Trophoblast cell (in vitro differentiated cells and primary cell): Measurements from ENCODE around the gene NR1H2.
"Not testable (repeated sequence)": the region's sequence is repeated elsewhere in the genome, so short reads cannot be mapped to it uniquely, and the experiment has no call there.

Experiments used
- DNase-seq, 2 donors: peaks; one replicate each; pipeline ENCODE4 v3.0.0-alpha.2; 2016
- H2AFZ ChIP-seq: 2 replicates; pipeline ENCODE4 v1.6.1; 2013; ENCODE audit warnings: low read length, moderate library complexity, mild to moderate bottlenecking; ENCODE audit not compliant: insufficient read depth, poor library complexity
- H2AK5ac ChIP-seq: 2 replicates; pipeline ENCODE4 v1.6.1; 2013; ENCODE audit warnings: mild to moderate bottlenecking, low read length
- H2BK120ac ChIP-seq: 2 replicates; pipeline ENCODE4 v1.6.1; 2013; ENCODE audit warnings: low read length, mild to moderate bottlenecking, moderate library complexity; ENCODE audit not compliant: insufficient read depth, poor library complexity
- H2BK12ac ChIP-seq: 2 replicates; pipeline ENCODE4 v1.6.1; 2013; ENCODE audit warnings: mild to moderate bottlenecking, low read length, moderate library complexity
- H2BK5ac ChIP-seq: 2 replicates; pipeline ENCODE4 v1.6.1; 2013; ENCODE audit warnings: low read length, low read depth, moderate library complexity, mild to moderate bottlenecking; ENCODE audit not compliant: poor library complexity
- H3K14ac ChIP-seq: 2 replicates; pipeline ENCODE4 v1.6.1; 2013; ENCODE audit warnings: mild to moderate bottlenecking, low read length
- H3K18ac ChIP-seq: 2 replicates; pipeline ENCODE4 v1.6.1; 2013; ENCODE audit warnings: mild to moderate bottlenecking, low read length
- H3K23ac ChIP-seq: 2 replicates; pipeline ENCODE4 v1.6.1; 2013; ENCODE audit warnings: low read length
- H3K27ac ChIP-seq: 2 replicates; pipeline ENCODE4 v1.5.1; 2013; ENCODE audit warnings: low read depth, mild to moderate bottlenecking, inconsistent platforms, low read length, moderate library complexity
- H3K27me3 ChIP-seq: 2 replicates; pipeline ENCODE4 v1.6.1; 2013; ENCODE audit warnings: inconsistent platforms, mild to moderate bottlenecking, low read length, moderate library complexity; ENCODE audit not compliant: insufficient read depth
- H3K36me3 ChIP-seq, 2 experiments: 1 replicate in 1 of 2; 2 replicates in 1 of 2; pipeline ENCODE4 v1.6.1; 2013; ENCODE audit warnings: low read length in 2 of 2, mild to moderate bottlenecking in 2 of 2, moderate library complexity in 1 of 2; ENCODE audit not compliant: insufficient read depth in 2 of 2, control insufficient read depth in 1 of 2
- H3K4ac ChIP-seq: 2 replicates; pipeline ENCODE4 v1.6.1; 2013; ENCODE audit warnings: low read depth, mild to moderate bottlenecking, low read length, moderate library complexity
- H3K4me1 ChIP-seq, 2 experiments: 1 replicate in 1 of 2; 2 replicates in 1 of 2; pipeline ENCODE4 v1.6.1; 2013; ENCODE audit warnings: low read length in 2 of 2, mild to moderate bottlenecking in 2 of 2, moderate library complexity in 1 of 2; ENCODE audit not compliant: insufficient read depth in 2 of 2, control insufficient read depth in 1 of 2
- H3K4me2 ChIP-seq: 2 replicates; pipeline ENCODE4 v1.6.1; 2013; ENCODE audit warnings: inconsistent platforms, mild to moderate bottlenecking, low read length, moderate library complexity
- H3K4me3 ChIP-seq: 2 replicates; pipeline ENCODE4 v1.5.1; 2013; ENCODE audit warnings: mild to moderate bottlenecking, low read depth, low read length, inconsistent platforms
- H3K79me1 ChIP-seq: one replicate; pipeline ENCODE4 v1.6.1; 2013; ENCODE audit warnings: low read length
- H3K79me2 ChIP-seq: 2 replicates; pipeline ENCODE4 v1.6.1; 2013; ENCODE audit warnings: low read length, mild to moderate bottlenecking; ENCODE audit not compliant: control insufficient read depth, insufficient read depth, poor library complexity
- H3K9ac ChIP-seq: 2 replicates; pipeline ENCODE4 v1.6.1; 2013; ENCODE audit warnings: mild to moderate bottlenecking, low read length
- H3K9me3 ChIP-seq: 2 replicates; pipeline ENCODE4 v1.6.1; 2013; ENCODE audit warnings: low read depth, mild to moderate bottlenecking, control low read depth, inconsistent platforms, low read length; ENCODE audit not compliant: insufficient read depth
- H4K12ac ChIP-seq: 2 replicates; pipeline ENCODE4 v1.6.1; 2013; ENCODE audit warnings: low read depth, mild to moderate bottlenecking, low read length, moderate library complexity
- H4K8ac ChIP-seq: 2 replicates; pipeline ENCODE4 v1.6.1; 2013; ENCODE audit warnings: low read depth, mild to moderate bottlenecking, low read length, moderate library complexity
- H4K91ac ChIP-seq: one replicate; pipeline ENCODE4 v1.6.1; 2013; ENCODE audit warnings: low read depth, mild to moderate bottlenecking, low read length, moderate library complexity
- WGBS: extraction: QIAGEN DNeasy Blood & Tissue Kit; methylation state at CpG from one replicate; pipeline ENCODE4 v1.1.7; 2013; ENCODE audit warnings: missing lambda C conversion rate; ENCODE audit not compliant: insufficient read length, insufficient coverage; ENCODE audit errors: extremely low coverage; 5-methylcytosine and 5-hydroxymethylcytosine counted together

Gene NR1H2

DNA sequence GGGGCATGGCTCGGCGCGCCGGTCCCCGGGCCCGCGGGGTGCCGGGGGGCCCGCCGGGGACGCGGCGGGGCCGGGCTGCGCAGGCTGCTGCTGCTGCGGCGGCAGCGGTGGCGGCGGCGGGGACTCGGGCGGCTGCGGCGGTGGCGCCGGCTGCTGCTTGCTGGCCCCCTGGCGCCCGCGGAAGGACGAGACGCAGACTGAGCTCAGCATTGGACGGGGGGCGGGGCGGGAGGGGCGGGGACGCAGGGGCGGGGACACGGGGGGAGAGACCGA lies 47.4 kb upstream of the NR1H2 start:
- H2BK5ac ChIP-seq: no peak overlapping the region
- no peak overlapping the region for H2AFZ ChIP-seq
- H3K14ac ChIP-seq: no peak overlapping the region
- no peak overlapping the region for H3K27ac ChIP-seq
- DNase-seq: no peak
- peaks cover under 1 to 6% of the 10 kb centered on the region in 2 experiments for H3K36me3 ChIP-seq
- H3K79me1 ChIP-seq: peaks cover 41% of the 10 kb centered on the region
- WGBS: no CpG with 5 or more reads among the region's 40 CpGs
- no peak overlapping the region for H2AK5ac ChIP-seq
- no peak overlapping the region for H3K23ac ChIP-seq
- H3K4ac ChIP-seq: no peak overlapping the region
- H3K27me3 ChIP-seq: no peaks in the 10 kb centered on the region
- no peak overlapping the region for H2BK12ac ChIP-seq
- no peak overlapping the region for H4K12ac ChIP-seq
- no peak overlapping the region for H4K91ac ChIP-seq
- peak overlapping the region; percentile 83 for H3K4me3 ChIP-seq
- H3K4me2 ChIP-seq: peak overlapping the region; percentile 63
- H2BK120ac ChIP-seq: no peak overlapping the region
- no peak overlapping the region for H4K8ac ChIP-seq
- H3K18ac ChIP-seq: no peak overlapping the region
- H3K79me2 ChIP-seq: peaks cover 22% of the 10 kb centered on the region
- H3K9ac ChIP-seq: peak overlapping the region; percentile 74
- peaks cover 16 to 30% of the 10 kb centered on the region in 2 experiments for H3K4me1 ChIP-seq
- H3K9me3 ChIP-seq: no peaks in the 10 kb centered on the region

DNA sequence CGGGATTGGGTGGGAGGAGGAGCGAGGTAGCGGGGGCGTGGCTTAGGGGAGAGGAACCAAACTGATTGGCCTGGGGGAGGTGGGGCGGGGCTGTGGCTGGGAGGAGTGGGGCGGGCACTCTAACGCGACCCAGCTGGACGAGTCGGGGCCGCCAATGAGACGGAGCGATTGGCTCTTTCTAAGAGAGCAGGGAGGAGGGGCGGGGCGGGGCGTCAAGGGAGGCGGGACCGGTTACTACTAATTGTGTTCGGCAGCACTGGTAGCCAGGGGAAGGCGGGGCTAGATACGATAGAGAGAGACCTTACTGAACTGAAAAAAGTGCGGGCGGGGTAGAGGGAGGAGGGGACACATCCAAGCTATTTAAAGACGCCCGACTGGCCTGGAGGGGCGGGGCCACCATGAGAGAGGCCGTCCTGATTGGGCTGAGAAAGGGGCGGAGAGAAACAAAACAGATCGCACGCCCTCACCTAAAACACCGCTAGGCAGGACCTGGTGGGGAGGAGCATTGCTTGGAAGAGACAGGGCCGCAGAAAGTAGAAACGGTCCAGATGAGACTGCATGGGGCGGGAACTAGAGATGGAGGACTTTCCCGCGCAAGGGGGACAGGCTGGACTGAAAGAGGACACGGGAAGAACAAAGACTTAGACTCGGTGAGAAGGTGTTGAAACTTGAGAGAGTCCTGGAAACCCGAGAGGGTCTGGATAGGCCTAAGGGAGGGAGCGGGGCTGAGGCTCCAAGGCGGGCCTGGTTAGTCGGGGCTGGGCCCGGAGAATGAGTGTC lies 46.9 kb upstream of the NR1H2 start, which contains the start of gene KCNC3:
KCNC3 (minus strand) TSS at position 232 of the 780 bp plus-strand sequence. CDS start 295 bp downstream, outside the sequence.
- Histone ChIP-seq H3K4me1 (peaks cover 21 to 33% of the 10 kb centered on the region in 2 experiments), H2BK5ac (peak within 1 kb of the TSS; percentile 71), H3K4me3 (peak within 1 kb of the TSS; percentile 83), H4K8ac (peak within 1 kb of the TSS; percentile 79), H3K4me2 (peak within 1 kb of the TSS; percentile 65), H3K27ac (peak within 1 kb of the TSS; percentile 91), H3K9me3 (no peaks in the 10 kb centered on the region), H3K23ac (no peak within 1 kb of the TSS), H3K36me3 (peaks cover 0 to 3% of the 10 kb centered on the region in 2 experiments), H3K14ac (peak within 1 kb of the TSS; percentile 85), H2AK5ac (peak within 1 kb of the TSS; percentile 35), H2BK12ac (no peak within 1 kb of the TSS), H3K18ac (peak within 1 kb of the TSS; percentile 91), H3K27me3 (no peaks in the 10 kb centered on the region), H4K12ac (peak within 1 kb of the TSS; percentile 24), H3K4ac (peak within 1 kb of the TSS; percentile 63), H4K91ac (peak within 1 kb of the TSS; percentile 59), H2BK120ac (peak within 1 kb of the TSS; percentile 22), H3K9ac (peak within 1 kb of the TSS; percentile 84), H3K79me2 (peaks cover 25% of the 10 kb centered on the region), H2AFZ (peak within 1 kb of the TSS; percentile 30), H3K79me1 (peaks cover 46% of the 10 kb centered on the region)
- DNase-seq: peak; percentile 99
- WGBS: no CpG with 5 or more reads among the region's 43 CpGs

DNA sequence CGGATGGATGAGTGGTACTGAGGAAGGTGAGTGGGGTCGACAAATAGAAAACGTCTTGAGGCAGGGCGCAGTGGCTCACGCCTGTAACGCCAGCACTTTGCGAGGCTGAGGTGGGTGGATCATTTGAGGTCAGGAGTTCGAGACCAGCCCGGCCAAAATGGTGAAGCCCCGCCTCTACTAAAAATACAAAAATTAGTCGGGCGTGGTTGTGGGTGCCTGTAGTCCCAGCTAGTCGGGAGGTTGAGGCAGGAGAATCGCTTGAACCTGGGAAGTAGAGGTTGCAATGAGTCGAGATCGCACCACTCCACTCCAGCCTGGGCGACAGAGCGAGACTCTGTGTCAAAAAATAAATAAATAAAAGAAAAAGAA lies 46.3 kb upstream of the NR1H2 start:
- peak overlapping the region; percentile 85 for H3K14ac ChIP-seq
- peaks cover 25% of the 10 kb centered on the region for H3K79me2 ChIP-seq
- not testable (repeated sequence) for H2AK5ac ChIP-seq, H3K36me3 ChIP-seq, H2BK12ac ChIP-seq, H3K27me3 ChIP-seq, H3K9me3 ChIP-seq, DNase-seq, H3K23ac ChIP-seq
- H3K9ac ChIP-seq: peak overlapping the region; percentile 84
- H2BK120ac ChIP-seq: peak overlapping the region; percentile 16
- H2BK5ac ChIP-seq: peak overlapping the region; percentile 71
- H3K4me1 ChIP-seq: peaks cover 23 to 36% of the 10 kb centered on the region in 2 experiments
- no CpG with 5 or more reads among the region's 18 CpGs for WGBS
- peak overlapping the region; percentile 65 for H3K4me2 ChIP-seq
- peak overlapping the region; percentile 1 for H4K12ac ChIP-seq
- peak overlapping the region; percentile 3 for H3K18ac ChIP-seq
- peak overlapping the region; percentile 1 for H3K4ac ChIP-seq
- H4K91ac ChIP-seq: peak overlapping the region; percentile 59
- H3K27ac ChIP-seq: peak overlapping the region; percentile 91
- peak overlapping the region; percentile 83 for H3K4me3 ChIP-seq
- peak overlapping the region; percentile 0 for H2AFZ ChIP-seq
- peaks cover 46% of the 10 kb centered on the region for H3K79me1 ChIP-seq
- H4K8ac ChIP-seq: peak overlapping the region; percentile 48

DNA sequence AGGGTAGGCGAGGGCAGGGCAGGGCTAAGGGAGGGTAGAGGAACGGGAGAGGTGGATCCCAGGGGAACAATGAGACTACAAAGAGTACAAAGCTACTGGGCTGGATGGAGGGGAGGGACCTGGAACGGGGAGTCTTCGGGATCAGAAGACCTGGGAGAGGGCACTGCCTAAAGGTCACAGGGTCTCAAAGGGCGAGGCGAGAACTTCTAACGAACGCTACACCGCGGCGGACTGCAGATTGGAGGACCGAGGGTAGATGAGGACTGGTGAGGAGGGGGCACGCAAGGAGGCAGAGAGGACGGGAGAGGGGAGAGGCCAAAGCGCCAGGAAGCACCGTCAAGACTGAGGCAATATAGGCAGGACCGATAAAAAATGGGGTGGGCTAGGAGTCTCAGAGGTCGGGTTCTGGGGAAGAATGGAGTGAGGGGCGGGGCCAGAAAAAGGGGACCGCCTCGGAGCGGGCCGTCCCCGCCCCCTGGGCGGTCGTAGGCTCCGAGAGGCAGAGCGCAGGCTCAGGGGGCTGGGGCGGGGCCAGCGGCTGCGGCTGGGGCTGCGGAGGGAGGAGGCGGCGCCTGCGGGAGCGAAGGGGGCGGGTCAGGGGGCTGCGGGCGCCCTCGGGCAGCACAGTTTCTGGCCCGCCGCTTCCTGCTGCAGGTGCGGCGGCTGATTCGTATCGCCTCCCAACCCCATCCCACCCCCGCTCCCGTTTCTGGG lies 45.7 kb upstream of the NR1H2 start:
- Histone ChIP-seq H2AFZ (peak overlapping the region; percentile 12), H3K4me1 (peaks cover 19 to 35% of the 10 kb centered on the region in 2 experiments), H3K27me3 (no peaks in the 10 kb centered on the region), H4K8ac (peak overlapping the region; percentile 79), H2AK5ac (peak overlapping the region; percentile 67), H3K23ac (no peak overlapping the region), H3K79me1 (peaks cover 46% of the 10 kb centered on the region), H3K4ac (peak overlapping the region; percentile 3), H3K18ac (peak overlapping the region; percentile 62), H2BK5ac (peak overlapping the region; percentile 68), H4K91ac (peak overlapping the region; percentile 59), H3K79me2 (peaks cover 25% of the 10 kb centered on the region), H3K9ac (peak overlapping the region; percentile 84), H2BK12ac (no peak overlapping the region), H3K27ac (peak overlapping the region; percentile 100), H3K36me3 (no peaks in the 10 kb centered on the region), H3K9me3 (peaks cover 2% of the 10 kb centered on the region), H3K14ac (peak overlapping the region; percentile 58), H2BK120ac (peak overlapping the region; percentile 16), H3K4me2 (peak overlapping the region; percentile 65), H4K12ac (peak overlapping the region; percentile 24), H3K4me3 (peak overlapping the region; percentile 83)
- WGBS: no CpG with 5 or more reads among the region's 48 CpGs
- peak; percentile 88 to 89 for DNase-seq
